GM23248 (cell line): ENCODE data around the gene RNLS. TPM values are rescaled to one million over a fixed set of nuclear protein-coding genes. Genes with fewer than 3 reads are reported as not detected.

Source experiments
- DNase-seq: peaks from one replicate; pipeline ENCODE4 v3.0.0-alpha.2; 2015
- H2AFZ ChIP-seq: fragments of 200-600 bp; sonication (generic); 2 replicates; pipeline ENCODE4 v1.6.1; 2016; ENCODE audit warnings: antibody characterized with exemption
- H3F3A ChIP-seq: fragments of 200-600 bp; sonication (generic); 2 replicates; pipeline ENCODE4 v1.6.1; 2016; ENCODE audit warnings: mild to moderate bottlenecking, antibody characterized with exemption, mixed run types; ENCODE audit not compliant: insufficient read depth
- H3K27ac ChIP-seq: fragments of 200-600 bp; sonication (generic); 2 replicates; pipeline ENCODE4 v1.5.1; 2016; ENCODE audit warnings: mild to moderate bottlenecking
- H3K27me3 ChIP-seq: fragments of 200-600 bp; sonication (generic); replicated peaks from 2 replicates; pipeline ENCODE4 v1.6.1; 2016; ENCODE audit warnings: mild to moderate bottlenecking; ENCODE audit not compliant: insufficient read depth
- H3K36me3 ChIP-seq: fragments of 200-600 bp; sonication (generic); 2 replicates; pipeline ENCODE4 v1.6.1; 2016; ENCODE audit warnings: low read depth, mild to moderate bottlenecking
- H3K4me1 ChIP-seq: fragments of 200-600 bp; sonication (generic); 2 replicates; pipeline ENCODE4 v1.6.1; 2016; ENCODE audit warnings: mild to moderate bottlenecking; ENCODE audit not compliant: insufficient read depth
- H3K4me2 ChIP-seq: fragments of 200-600 bp; sonication (generic); one replicate; pipeline ENCODE4 v1.6.1; 2016; ENCODE audit warnings: mild to moderate bottlenecking; ENCODE audit not compliant: unreplicated experiment
- H3K4me3 ChIP-seq: fragments of 200-600 bp; sonication (generic); 2 replicates; pipeline ENCODE4 v1.5.1; 2016; ENCODE audit warnings: mild to moderate bottlenecking
- H3K79me2 ChIP-seq: fragments of 200-600 bp; sonication (generic); 2 replicates; pipeline ENCODE4 v1.6.1; 2016; ENCODE audit warnings: mild to moderate bottlenecking; ENCODE audit not compliant: insufficient read depth
- H3K9ac ChIP-seq: fragments of 200-600 bp; sonication (generic); 2 replicates; pipeline ENCODE4 v1.6.1; 2016; ENCODE audit warnings: mild to moderate bottlenecking
- H3K9me2 ChIP-seq: fragments of 200-600 bp; sonication (generic); 2 replicates; pipeline ENCODE4 v1.6.1; 2016; ENCODE audit warnings: mixed run types, mild to moderate bottlenecking, moderate library complexity; ENCODE audit not compliant: insufficient read depth
- H3K9me3 ChIP-seq: fragments of 200-600 bp; sonication (generic); one replicate; pipeline ENCODE4 v1.6.1; 2017; ENCODE audit warnings: low read depth
- H4K20me1 ChIP-seq: fragments of 200-600 bp; sonication (generic); 2 replicates; pipeline ENCODE4 v1.6.0; 2016; ENCODE audit not compliant: insufficient read depth
- EZH2 ChIP-seq: fragments of 200-600 bp; sonication (generic); IDR thresholded peaks from 2 replicates; pipeline ENCODE4 v1.6.1; 2018; ENCODE audit warnings: antibody characterized with exemption, mild to moderate bottlenecking; ENCODE audit not compliant: insufficient read depth, poor library complexity, severe bottlenecking
- EZH2phosphoT487 ChIP-seq: fragments of 200-600 bp; sonication (generic); IDR thresholded peaks from 2 replicates; pipeline ENCODE4 v1.6.1; 2018; ENCODE audit warnings: antibody characterized with exemption, moderate library complexity, mild to moderate bottlenecking, low read depth; ENCODE audit not compliant: insufficient read depth
- WGBS, 2 experiments: methylation state at CpG; one replicate each; pipeline ENCODE4 v1.1.6; 2015 to 2017; ENCODE audit warnings: low lambda C conversion rate in 2 of 2, low coverage in 1 of 2; ENCODE audit errors: missing lambda C conversion rate in 2 of 2; 5-methylcytosine and 5-hydroxymethylcytosine counted together
- in situ Hi-C: fragments of 300-500 bp; cut with MboI; formaldehyde crosslinking; loops from 2 replicates; pipeline ENCODE4 v1.15.0; 2020
- polyA plus RNA-seq: library from polyadenylated mRNA; unstranded; fragments of >200 nt; fragmentation: Nextera tagmentation; extraction: Ambion mirVana; gene quantifications from 2 replicates; pipeline ENCODE4 v1.2.1, GENCODE V29; 2016
- total RNA-seq: library from RNA; depleted of rRNA; stranded (reverse); fragments of >200 nt; shearing (Covaris generic); gene quantifications from 2 replicates; pipeline ENCODE4 v1.2.3, GENCODE V29; 2014; rRNA removed

Gene RNLS
- total RNA-seq = 15.3 and 23.1 TPM in 2 replicates
- 9.3 and 11.5 TPM in 2 replicates for polyA plus RNA-seq

GRCh38 chr10:88582806-88583583 lies at the start of gene RNLS:
RNLS (minus strand) TSS chr10:88583318.
- Histone ChIP-seq H3K27me3 (no peaks in the 10 kb centered on the region), H3K4me2 (peak within 1 kb of the TSS; percentile 92), H3K79me2 (no peaks in the 10 kb centered on the region), H4K20me1 (no peaks in the 10 kb centered on the region), H3K9me3 (no peaks in the 10 kb centered on the region), H3K36me3 (no peaks in the 10 kb centered on the region), H3K9ac (peak within 1 kb of the TSS; percentile 86), H3K9me2 (no peaks in the 10 kb centered on the region), H3F3A (peaks cover 6% of the 10 kb centered on the region; the same call in 1 of the 2 replicates), H3K27ac (peak within 1 kb of the TSS; percentile 65), H2AFZ (peak within 1 kb of the TSS; percentile 97), H3K4me3 (peak within 1 kb of the TSS; percentile 81), H3K4me1 (no peaks in the 10 kb centered on the region)
- 4 to 5% methylated on average over 61 to 63 of the region's 63 CpGs for WGBS, 2 experiments
- in situ Hi-C loops = no loop called here
- TF ChIP-seq EZH2 = no peak
- no peak for TF ChIP-seq EZH2phosphoT487
- peak; percentile 73 for DNase-seq

GRCh38 chr10:88624840-88625239 lies 41.7 kb upstream of the RNLS start:
- TF ChIP-seq EZH2phosphoT487 (no peak), EZH2 (no peak)
- H3K27ac ChIP-seq = no peak overlapping the region
- H3K4me2 ChIP-seq = no peak overlapping the region
- no peaks in the 10 kb centered on the region for H3K36me3 ChIP-seq
- H3K9me3 ChIP-seq = peaks cover 4% of the 10 kb centered on the region
- no peak overlapping the region for H3K9ac ChIP-seq
- no peaks in the 10 kb centered on the region for H3K9me2 ChIP-seq
- H4K20me1 ChIP-seq = no peaks in the 10 kb centered on the region
- H3K79me2 ChIP-seq = no peaks in the 10 kb centered on the region
- no peak overlapping the region for H2AFZ ChIP-seq
- H3F3A ChIP-seq = no peaks in the 10 kb centered on the region
- H3K27me3 ChIP-seq = no peaks in the 10 kb centered on the region
- no peak overlapping the region for H3K4me3 ChIP-seq
- H3K4me1 ChIP-seq = no peaks in the 10 kb centered on the region; the same call in 1 of the 2 replicates
- no peak for DNase-seq
- in situ Hi-C loops = no loop called here

- Histone ChIP-seq H3K36me3 (no peaks in the 10 kb centered on the region), H3K27ac (no peak overlapping the region), H3F3A (no peaks in the 10 kb centered on the region), H3K4me2 (no peak overlapping the region), H3K79me2 (no peaks in the 10 kb centered on the region), H4K20me1 (no peaks in the 10 kb centered on the region), H3K4me3 (no peak overlapping the region), H3K9ac (no peak overlapping the region), H3K4me1 (no peaks in the 10 kb centered on the region; the same call in 1 of the 2 replicates), H3K27me3 (no peaks in the 10 kb centered on the region), H2AFZ (no peak overlapping the region), H3K9me3 (peaks cover 4% of the 10 kb centered on the region), H3K9me2 (no peaks in the 10 kb centered on the region)
- DNase-seq = no peak
- WGBS, 2 experiments = 88 to 89% methylated on average over 2 of the region's 2 CpGs
- TF ChIP-seq EZH2 (no peak), EZH2phosphoT487 (no peak)
- in situ Hi-C loops = no loop called here
Observed at GRCh38 chr10:88623835-88624234, 40.7 kb upstream of the RNLS start.

GRCh38 chr10:88620441-88620840 lies 37.3 kb upstream of the RNLS start:
- H3K36me3 ChIP-seq = no peaks in the 10 kb centered on the region
- DNase-seq = no peak
- no peak overlapping the region for H2AFZ ChIP-seq
- no peaks in the 10 kb centered on the region for H3K9me2 ChIP-seq
- H3F3A ChIP-seq = no peaks in the 10 kb centered on the region
- H3K79me2 ChIP-seq = no peaks in the 10 kb centered on the region
- no peak overlapping the region for H3K4me2 ChIP-seq
- 73 to 74% methylated on average over 1 of the region's 1 CpG for WGBS, 2 experiments
- TF ChIP-seq EZH2 (no peak), EZH2phosphoT487 (no peak)
- no peak overlapping the region for H3K9ac ChIP-seq
- in situ Hi-C loops = no loop called here
- no peaks in the 10 kb centered on the region for H3K27me3 ChIP-seq
- no peaks in the 10 kb centered on the region for H4K20me1 ChIP-seq
- no peak overlapping the region for H3K4me3 ChIP-seq
- H3K4me1 ChIP-seq = no peaks in the 10 kb centered on the region; the same call in 1 of the 2 replicates
- no peak overlapping the region for H3K27ac ChIP-seq
- peaks cover 4% of the 10 kb centered on the region for H3K9me3 ChIP-seq
